ENCODE data around the gene LDAH.

The LDAH gene

DNA sequence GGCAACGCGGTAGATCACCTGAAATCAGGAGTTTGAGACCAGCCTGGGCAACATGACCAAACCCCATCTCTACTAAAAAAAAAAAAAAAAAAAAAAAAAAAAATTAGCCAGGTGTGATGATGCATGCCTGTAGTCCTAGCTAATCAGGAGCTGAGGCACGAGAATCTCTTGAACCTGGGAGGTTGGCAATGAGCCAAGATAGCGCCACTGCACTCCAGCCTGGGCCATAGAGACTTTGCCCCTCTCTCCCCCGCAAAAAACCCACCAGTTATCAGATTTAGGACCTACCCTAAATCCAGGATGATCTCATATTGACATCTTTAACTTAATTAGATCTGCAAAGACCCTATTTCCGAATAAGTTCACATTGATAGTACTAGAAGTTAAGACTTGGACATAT is 29.2 kb upstream of the LDAH start:
- no peak for DNase-seq (ENCODE audit: extremely low spot score)
- ChIA-PET CTCF (no interaction called here), POLR2A (no interaction called here)
- TF ChIP-seq SUZ12 (IDR thresholded peaks at IDR 0.05) (no peak), ELF4 (IDR thresholded peaks at IDR 0.05) (no peak), L3MBTL2 (conservative IDR thresholded peaks at IDR 0.05) (no peak), NFRKB (IDR thresholded peaks at IDR 0.05) (no peak), CTBP1 (IDR thresholded peaks at IDR 0.05; ENCODE audit: borderline replicate concordance) (no peak), FOXA1 (IDR thresholded peaks at IDR 0.05) (no peak), LEF1 (IDR thresholded peaks at IDR 0.05; ENCODE audit: borderline replicate concordance) (no peak)

DNA sequence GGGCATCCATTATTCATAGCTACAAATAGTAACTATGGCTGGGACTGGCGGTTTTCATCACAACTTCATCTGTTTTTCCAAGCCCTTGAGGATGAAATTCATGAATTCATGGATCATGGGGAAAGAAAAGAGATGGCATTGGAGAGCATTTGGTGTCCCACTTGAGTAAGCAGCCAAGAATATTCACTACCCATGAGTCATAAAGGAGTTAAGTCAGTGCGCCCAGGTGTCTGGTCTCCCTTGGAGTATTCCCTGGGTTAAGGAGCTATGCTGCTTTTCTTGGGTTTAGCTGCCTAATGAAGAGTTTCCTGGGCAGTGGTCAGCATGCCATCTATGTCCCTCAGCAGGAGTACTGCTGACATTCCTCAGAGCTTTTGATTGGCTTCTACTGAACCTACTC is 21.3 kb upstream of the LDAH start:
- ChIA-PET POLR2A (no interaction called here), CTCF (no interaction called here)
- DNase-seq (ENCODE audit: extremely low spot score) = no peak
- TF ChIP-seq FOXM1 (IDR thresholded peaks at IDR 0.05; ENCODE audit: borderline replicate concordance) (no peak), ELF4 (IDR thresholded peaks at IDR 0.05) (no peak), CTBP1 (IDR thresholded peaks at IDR 0.05; ENCODE audit: borderline replicate concordance) (no peak), ARNT (IDR thresholded peaks at IDR 0.05) (no peak), SUZ12 (IDR thresholded peaks at IDR 0.05) (no peak), FOXK2 (IDR thresholded peaks at IDR 0.05) (no peak), BHLHE40 (IDR thresholded peaks at IDR 0.05; ENCODE audit: borderline replicate concordance) (no peak), HDGF (IDR thresholded peaks at IDR 0.05; ENCODE audit: borderline replicate concordance) (no peak), FOXA1 (IDR thresholded peaks at IDR 0.05) (no peak)

DNA sequence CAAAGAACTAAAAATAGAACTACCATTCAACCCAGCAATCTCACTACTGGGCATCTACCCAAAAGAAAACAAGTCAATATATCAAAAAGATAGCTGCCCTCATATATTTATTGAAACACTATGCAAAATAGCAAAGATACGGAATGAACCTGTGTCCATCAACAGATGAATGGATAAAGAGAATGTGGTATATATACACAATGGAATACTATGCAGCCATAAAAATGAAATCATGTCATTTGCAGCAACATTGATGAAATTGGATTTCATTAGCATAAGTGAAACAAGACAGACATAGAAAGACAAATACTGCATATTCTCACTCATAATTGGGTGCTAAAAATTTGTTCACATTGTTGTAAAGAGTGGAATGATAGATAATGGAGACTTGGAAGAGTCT is 16.2 kb upstream of the LDAH start:
- ChIA-PET CTCF (no interaction called here), POLR2A (no interaction called here)
- DNase-seq (ENCODE audit: extremely low spot score) = no peak
- TF ChIP-seq ELF4 (IDR thresholded peaks at IDR 0.05) (no peak), TARDBP (IDR thresholded peaks at IDR 0.05) (no peak), ZNF384 (IDR thresholded peaks at IDR 0.05) (no peak), SUZ12 (IDR thresholded peaks at IDR 0.05) (no peak), PKNOX1 (IDR thresholded peaks at IDR 0.05) (no peak), BHLHE40 (IDR thresholded peaks at IDR 0.05; ENCODE audit: borderline replicate concordance) (no peak), L3MBTL2 (conservative IDR thresholded peaks at IDR 0.05) (no peak), CTBP1 (IDR thresholded peaks at IDR 0.05; ENCODE audit: borderline replicate concordance) (no peak)

GRCh38 chr2:20838016-20838415 is 15.1 kb upstream of the LDAH start:
- ChIA-PET POLR2A (no interaction called here), CTCF (no interaction called here)
- TF ChIP-seq NFRKB (IDR thresholded peaks at IDR 0.05) (no peak), HDGF (IDR thresholded peaks at IDR 0.05; ENCODE audit: borderline replicate concordance) (no peak), ELF4 (IDR thresholded peaks at IDR 0.05) (no peak), CTBP1 (IDR thresholded peaks at IDR 0.05; ENCODE audit: borderline replicate concordance) (no peak), L3MBTL2 (conservative IDR thresholded peaks at IDR 0.05) (no peak), SP1 (IDR thresholded peaks at IDR 0.05) (no peak), FOXA1 (IDR thresholded peaks at IDR 0.05) (no peak), FOXM1 (IDR thresholded peaks at IDR 0.05; ENCODE audit: borderline replicate concordance) (no peak), FOXK2 (IDR thresholded peaks at IDR 0.05) (no peak), SUZ12 (IDR thresholded peaks at IDR 0.05) (no peak), TARDBP (IDR thresholded peaks at IDR 0.05) (no peak)
- no peak for DNase-seq (ENCODE audit: extremely low spot score)

DNA sequence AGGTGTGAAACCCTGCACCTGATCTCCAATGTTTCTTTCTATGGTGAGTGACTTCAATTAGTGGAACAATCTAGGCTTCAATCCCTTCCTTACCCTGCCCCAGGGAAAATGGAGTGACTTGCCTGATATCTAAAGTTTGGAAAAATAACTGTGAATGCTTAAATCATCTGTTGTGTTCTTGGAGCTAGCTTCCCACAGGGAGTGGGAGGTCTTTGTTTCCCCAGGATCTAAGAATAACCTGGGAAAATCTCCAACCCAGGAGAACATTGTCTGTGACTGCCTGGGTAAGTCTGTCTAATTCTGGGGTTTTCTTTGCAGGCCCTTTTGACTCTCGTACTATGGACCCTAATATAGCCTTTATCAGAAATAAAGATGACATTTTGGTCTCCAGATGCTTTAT is 13.6 kb upstream of the LDAH start:
- CTCF ChIA-PET = no interaction called here
- no peak for DNase-seq (ENCODE audit: extremely low spot score)
- TF ChIP-seq NFRKB (IDR thresholded peaks at IDR 0.05) (no peak), CTBP1 (IDR thresholded peaks at IDR 0.05; ENCODE audit: borderline replicate concordance) (no peak), SP1 (IDR thresholded peaks at IDR 0.05) (no peak), SUZ12 (IDR thresholded peaks at IDR 0.05) (no peak), L3MBTL2 (conservative IDR thresholded peaks at IDR 0.05) (no peak), PKNOX1 (IDR thresholded peaks at IDR 0.05) (no peak), LEF1 (IDR thresholded peaks at IDR 0.05; ENCODE audit: borderline replicate concordance) (no peak), ELF4 (IDR thresholded peaks at IDR 0.05) (no peak), FOXA1 (IDR thresholded peaks at IDR 0.05) (no peak), HDGF (IDR thresholded peaks at IDR 0.05; ENCODE audit: borderline replicate concordance) (no peak), ZNF384 (IDR thresholded peaks at IDR 0.05) (no peak), FOXM1 (IDR thresholded peaks at IDR 0.05; ENCODE audit: borderline replicate concordance) (no peak)
- POLR2A ChIA-PET = interaction anchor here (1.1 kb wide), 1 partner anchor 14 kb away, joined by 3 read pairs; the partner anchor contains the start of gene LDAH

GRCh38 chr2:20834331-20834730 is 11.4 kb upstream of the LDAH start:
- CTCF ChIA-PET = no interaction called here
- POLR2A ChIA-PET = interaction anchor here (1.8 kb wide), 1 partner anchor 11 kb away, joined by 9 read pairs; the partner anchor contains the start of gene LDAH
- DNase-seq (ENCODE audit: extremely low spot score) = no peak

More at GRCh38 chr2:20834331-20834730, 11.4 kb upstream of the LDAH start:
- TF ChIP-seq SUZ12 (IDR thresholded peaks at IDR 0.05) (no peak), FOXM1 (IDR thresholded peaks at IDR 0.05; ENCODE audit: borderline replicate concordance) (no peak), NFRKB (IDR thresholded peaks at IDR 0.05) (no peak), BHLHE40 (IDR thresholded peaks at IDR 0.05; ENCODE audit: borderline replicate concordance) (no peak), ARNT (IDR thresholded peaks at IDR 0.05) (no peak), TARDBP (IDR thresholded peaks at IDR 0.05) (no peak), PKNOX1 (IDR thresholded peaks at IDR 0.05) (no peak), ELF4 (IDR thresholded peaks at IDR 0.05) (no peak), SP1 (IDR thresholded peaks at IDR 0.05) (no peak), FOXA1 (IDR thresholded peaks at IDR 0.05) (no peak), LEF1 (IDR thresholded peaks at IDR 0.05; ENCODE audit: borderline replicate concordance) (no peak), FOXK2 (IDR thresholded peaks at IDR 0.05) (no peak), L3MBTL2 (conservative IDR thresholded peaks at IDR 0.05) (no peak)

Data from HEK293T (cell line).